ENCODE data around the gene CRISPLD2.

The CRISPLD2 gene

GRCh38 chr16:84884596-84885341 is 65.0 kb downstream of the CRISPLD2 start:
- no peak for DNase-seq (ENCODE audit: low read depth)

GRCh38 chr16:84885342-84885910 is 65.6 kb downstream of the CRISPLD2 start:
- no peak for DNase-seq (ENCODE audit: low read depth)

GRCh38 chr16:84886497-84887090 is 66.8 kb downstream of the CRISPLD2 start:
- DNase-seq (ENCODE audit: low read depth) = no peak

- DNase-seq (ENCODE audit: low read depth) = no peak
Observed at GRCh38 chr16:84887207-84887606, 67.4 kb downstream of the CRISPLD2 start.

GRCh38 chr16:84888450-84888849 is 68.7 kb downstream of the CRISPLD2 start:
- no peak for DNase-seq (ENCODE audit: low read depth)

- no peak for DNase-seq (ENCODE audit: low read depth)
Observed at GRCh38 chr16:84889066-84889465, 69.3 kb downstream of the CRISPLD2 start.

- DNase-seq (ENCODE audit: low read depth) = no peak
Observed at GRCh38 chr16:84890427-84890826, 70.6 kb downstream of the CRISPLD2 start.

GRCh38 chr16:84891149-84891795 is 71.5 kb downstream of the CRISPLD2 start:
- DNase-seq (ENCODE audit: low read depth) = no peak

GRCh38 chr16:84892097-84892496 is 72.3 kb downstream of the CRISPLD2 start:
- no peak for DNase-seq (ENCODE audit: low read depth)

- DNase-seq (ENCODE audit: low read depth) = no peak
Observed at GRCh38 chr16:84893467-84893848, 73.7 kb downstream of the CRISPLD2 start.

GRCh38 chr16:84893849-84894599 is 74.2 kb downstream of the CRISPLD2 start:
- no peak for DNase-seq (ENCODE audit: low read depth)

GRCh38 chr16:84895016-84895415 is 75.2 kb downstream of the CRISPLD2 start:
- DNase-seq (ENCODE audit: low read depth) = no peak

GRCh38 chr16:84896847-84897246 is 77.1 kb downstream of the CRISPLD2 start:
- no peak for DNase-seq (ENCODE audit: low read depth)

GRCh38 chr16:84897911-84898377 is 78.2 kb downstream of the CRISPLD2 start:
- DNase-seq (ENCODE audit: low read depth) = no peak

GRCh38 chr16:84898447-84898846 is 78.7 kb downstream of the CRISPLD2 start:
- no peak for DNase-seq (ENCODE audit: low read depth)

GRCh38 chr16:84899414-84899813 is 79.6 kb downstream of the CRISPLD2 start:
- DNase-seq (ENCODE audit: low read depth) = no peak

- no peak for DNase-seq (ENCODE audit: low read depth)
Observed at GRCh38 chr16:84905965-84906460, 86.2 kb downstream of the CRISPLD2 start.

- DNase-seq (ENCODE audit: low read depth) = no peak
Observed at GRCh38 chr16:84907051-84907450, 87.3 kb downstream of the CRISPLD2 start.

GRCh38 chr16:84907575-84907974 is 87.8 kb downstream of the CRISPLD2 start:
- no peak for DNase-seq (ENCODE audit: low read depth)

- DNase-seq (ENCODE audit: low read depth) = no peak
Observed at GRCh38 chr16:84909476-84910085, 89.8 kb downstream of the CRISPLD2 start.

GRCh38 chr16:84911486-84912216 is 91.9 kb downstream of the CRISPLD2 start:
- DNase-seq (ENCODE audit: low read depth) = no peak

Measured in HS-27A (cell line).